ENCODE data around the gene ANKRD62.
"Not testable (repeated sequence)": the region's sequence is repeated elsewhere in the genome, so short reads cannot be mapped to it uniquely, and the experiment has no call there.

ANKRD62 gene

GRCh38 chr18:12059334-12060181 is 34.1 kb upstream of the ANKRD62 start:
- Mint-ChIP-seq H3K27ac (no peak overlapping the region), H3K36me3 (no peaks in the 10 kb centered on the region), H3K27me3 (no peaks in the 10 kb centered on the region), H3K4me3 (peak overlapping the region; percentile 45), H3K4me1 (peaks cover 2% of the 10 kb centered on the region), H3K9me3 (no peaks in the 10 kb centered on the region)
- ATAC-seq (ENCODE audit: low read depth) (peak; percentile 34), DNase-seq (ENCODE audit: low spot score in 2 of 2) (no peak)

DNA sequence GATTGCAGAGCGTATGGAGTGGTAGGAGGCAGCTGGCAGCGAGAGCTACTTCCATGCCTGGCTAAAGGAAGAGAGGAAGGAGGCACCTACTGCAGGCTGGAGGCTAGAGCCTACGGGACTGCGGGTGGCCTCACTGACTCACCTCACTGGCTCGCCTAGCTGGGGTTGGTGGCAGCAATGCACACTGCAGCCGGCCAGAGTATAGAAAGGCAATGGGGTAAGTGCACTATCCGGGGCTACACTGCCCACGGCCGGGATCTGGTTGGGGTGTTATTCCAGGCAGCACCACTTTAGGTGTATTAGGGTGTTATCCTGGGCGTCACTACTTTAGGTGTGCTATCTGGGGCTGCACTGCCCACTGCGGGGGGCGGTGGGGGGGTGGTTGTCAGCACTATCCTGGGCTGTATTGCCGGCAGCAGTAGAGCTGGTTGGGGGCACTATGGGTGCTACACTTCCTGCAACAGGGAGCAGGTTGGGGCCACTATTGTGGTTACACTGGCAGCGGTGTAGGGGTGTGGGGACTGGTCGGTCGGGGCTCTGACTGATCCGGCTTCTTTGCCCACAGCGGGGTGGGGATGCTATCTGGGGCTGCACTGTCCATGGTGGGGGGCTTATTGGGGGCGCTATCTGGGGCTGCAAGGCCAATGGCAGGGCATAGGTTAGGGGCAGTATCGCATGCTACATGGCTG is 33.3 kb upstream of the ANKRD62 start:
- ATAC-seq (ENCODE audit: low read depth) = no peak
- H3K4me3 Mint-ChIP-seq = peak overlapping the region; percentile 45
- H3K36me3 Mint-ChIP-seq = no peaks in the 10 kb centered on the region
- H3K9me3 Mint-ChIP-seq = no peaks in the 10 kb centered on the region
- no peaks in the 10 kb centered on the region for H3K27me3 Mint-ChIP-seq
- peaks cover 2% of the 10 kb centered on the region for H3K4me1 Mint-ChIP-seq
- DNase-seq (ENCODE audit: low spot score in 2 of 2) = no peak
- no peak overlapping the region for H3K27ac Mint-ChIP-seq

DNA sequence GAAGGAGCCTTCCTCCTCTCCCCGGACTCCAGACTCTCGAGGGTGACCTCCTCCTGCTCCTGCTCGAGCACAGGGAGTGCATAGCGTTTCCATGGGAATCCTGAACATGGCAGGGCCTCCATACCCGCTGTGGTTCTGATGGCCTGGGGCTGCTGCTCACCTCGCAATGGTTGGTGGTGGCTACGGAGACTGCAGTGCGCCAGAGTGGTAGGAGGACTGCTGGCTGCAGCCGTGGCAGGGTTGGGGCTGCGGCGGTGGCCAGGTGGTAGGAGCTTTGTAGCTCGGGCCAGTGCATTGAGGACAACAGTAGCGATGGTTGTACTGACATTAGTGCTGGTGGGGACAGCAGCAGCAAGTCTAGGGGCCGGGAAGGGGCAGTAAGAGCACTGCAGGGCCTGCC is 32.0 kb upstream of the ANKRD62 start:
- Mint-ChIP-seq H3K36me3 (no peaks in the 10 kb centered on the region), H3K27ac (no peak overlapping the region), H3K4me1 (peaks cover 4% of the 10 kb centered on the region), H3K27me3 (no peaks in the 10 kb centered on the region), H3K9me3 (no peaks in the 10 kb centered on the region), H3K4me3 (no peak overlapping the region)
- ATAC-seq (ENCODE audit: low read depth) (no peak), DNase-seq (ENCODE audit: low spot score in 2 of 2) (no peak)

GRCh38 chr18:12062974-12063373 is 30.7 kb upstream of the ANKRD62 start:
- no peak for ATAC-seq (ENCODE audit: low read depth)
- Mint-ChIP-seq H3K4me3 (no peak overlapping the region), H3K27ac (no peak overlapping the region), H3K36me3 (no peaks in the 10 kb centered on the region), H3K4me1 (peaks cover 4% of the 10 kb centered on the region), H3K27me3 (no peaks in the 10 kb centered on the region), H3K9me3 (no peaks in the 10 kb centered on the region)
- DNase-seq (ENCODE audit: low spot score in 2 of 2) = no peak

- H3K9me3 Mint-ChIP-seq = no peaks in the 10 kb centered on the region
- H3K4me1 Mint-ChIP-seq = peaks cover 4% of the 10 kb centered on the region
- H3K36me3 Mint-ChIP-seq = no peaks in the 10 kb centered on the region
- H3K27me3 Mint-ChIP-seq = peaks cover 2% of the 10 kb centered on the region
- DNase-seq (ENCODE audit: low spot score in 2 of 2) (no peak), ATAC-seq (ENCODE audit: low read depth) (no peak)
- H3K27ac Mint-ChIP-seq = no peak overlapping the region
- H3K4me3 Mint-ChIP-seq = no peak overlapping the region
Observed at GRCh38 chr18:12064086-12064763, 29.4 kb upstream of the ANKRD62 start.

DNA sequence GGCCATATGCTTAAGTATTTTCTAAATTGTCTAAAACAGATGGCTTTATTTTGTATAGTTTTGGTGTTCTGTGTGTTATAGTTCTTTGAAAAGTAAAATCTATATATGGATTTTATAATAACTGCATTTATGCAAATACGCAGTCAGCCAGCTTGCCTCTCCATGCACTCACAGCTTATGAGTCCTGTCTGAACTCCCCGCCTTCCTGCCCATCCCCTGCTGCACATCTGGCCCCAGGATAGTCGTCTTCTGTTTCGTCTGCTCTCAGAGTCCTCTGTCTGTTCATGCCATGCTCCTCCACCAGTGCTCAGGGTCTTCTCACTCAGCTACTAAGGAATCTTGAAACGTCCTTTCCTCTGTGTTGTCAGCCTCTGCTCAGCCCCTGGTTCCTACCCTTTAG is 28.2 kb upstream of the ANKRD62 start:
- H3K36me3 Mint-ChIP-seq = no peaks in the 10 kb centered on the region
- no peak overlapping the region for H3K27ac Mint-ChIP-seq
- H3K4me1 Mint-ChIP-seq = peaks cover 2% of the 10 kb centered on the region
- H3K27me3 Mint-ChIP-seq = peaks cover 2% of the 10 kb centered on the region
- DNase-seq (ENCODE audit: low spot score in 2 of 2) (no peak), ATAC-seq (ENCODE audit: low read depth) (no peak)
- no peaks in the 10 kb centered on the region for H3K9me3 Mint-ChIP-seq
- no peak overlapping the region for H3K4me3 Mint-ChIP-seq

- Mint-ChIP-seq H3K9me3 (no peaks in the 10 kb centered on the region), H3K27me3 (peaks cover 2% of the 10 kb centered on the region), H3K36me3 (no peaks in the 10 kb centered on the region), H3K27ac (no peak overlapping the region), H3K4me3 (no peak overlapping the region), H3K4me1 (peaks cover 2% of the 10 kb centered on the region)
- no peak for DNase-seq (ENCODE audit: low spot score in 2 of 2)
- no peak for ATAC-seq (ENCODE audit: low read depth)
Observed at GRCh38 chr18:12066910-12067511, 26.6 kb upstream of the ANKRD62 start.

GRCh38 chr18:12067671-12068070 is 26.0 kb upstream of the ANKRD62 start:
- Mint-ChIP-seq H3K4me3 (no peak overlapping the region), H3K9me3 (no peaks in the 10 kb centered on the region), H3K4me1 (peaks cover 2% of the 10 kb centered on the region), H3K27ac (no peak overlapping the region), H3K36me3 (no peaks in the 10 kb centered on the region), H3K27me3 (peaks cover 2% of the 10 kb centered on the region)
- no peak for ATAC-seq (ENCODE audit: low read depth)
- DNase-seq (ENCODE audit: low spot score in 2 of 2) = no peak

- not testable (repeated sequence) for H3K4me3 Mint-ChIP-seq; H3K36me3 Mint-ChIP-seq; H3K9me3 Mint-ChIP-seq; H3K27me3 Mint-ChIP-seq; DNase-seq (ENCODE audit: low spot score in 2 of 2); H3K4me1 Mint-ChIP-seq; H3K27ac Mint-ChIP-seq
- ATAC-seq (ENCODE audit: low read depth) = peak; percentile 59
Observed at GRCh38 chr18:12068316-12068949, 25.2 kb upstream of the ANKRD62 start.

- DNase-seq (ENCODE audit: low spot score in 2 of 2) (no peak), ATAC-seq (ENCODE audit: low read depth) (no peak)
- Mint-ChIP-seq H3K27me3 (peaks cover 2% of the 10 kb centered on the region), H3K4me1 (peaks cover 2% of the 10 kb centered on the region), H3K4me3 (no peak overlapping the region), H3K36me3 (no peaks in the 10 kb centered on the region), H3K27ac (no peak overlapping the region), H3K9me3 (no peaks in the 10 kb centered on the region)
Observed at GRCh38 chr18:12068950-12069320, 24.7 kb upstream of the ANKRD62 start.

DNA sequence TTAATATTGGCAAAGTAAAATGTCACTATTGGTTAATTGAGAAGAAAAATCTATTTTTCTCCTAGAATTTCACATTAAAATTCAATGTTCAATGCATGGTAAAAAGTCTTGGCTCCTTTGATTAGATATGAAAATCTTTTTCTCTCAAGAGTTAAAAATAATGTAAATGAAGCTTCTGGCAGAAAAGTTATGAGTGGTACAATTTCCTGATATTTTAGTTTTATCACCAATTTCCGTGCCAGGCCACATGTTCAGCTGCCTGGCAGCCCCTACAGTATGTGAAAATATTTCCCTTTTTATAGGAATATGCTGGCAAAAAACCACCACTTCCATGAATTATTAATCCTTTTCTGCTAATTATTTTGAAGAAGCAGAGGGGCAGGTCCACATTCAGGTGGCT is 22.6 kb upstream of the ANKRD62 start:
- not testable (repeated sequence) for DNase-seq (ENCODE audit: low spot score in 2 of 2); H3K4me3 Mint-ChIP-seq; H3K36me3 Mint-ChIP-seq; ATAC-seq (ENCODE audit: low read depth); H3K27ac Mint-ChIP-seq; H3K9me3 Mint-ChIP-seq; H3K4me1 Mint-ChIP-seq; H3K27me3 Mint-ChIP-seq

GRCh38 chr18:12072996-12073395 is 20.6 kb upstream of the ANKRD62 start:
- H3K36me3 Mint-ChIP-seq = no peaks in the 10 kb centered on the region
- ATAC-seq (ENCODE audit: low read depth) (no peak), DNase-seq (ENCODE audit: low spot score in 2 of 2) (no peak)
- H3K4me1 Mint-ChIP-seq = no peaks in the 10 kb centered on the region
- H3K9me3 Mint-ChIP-seq = no peaks in the 10 kb centered on the region
- H3K27me3 Mint-ChIP-seq = peaks cover 2% of the 10 kb centered on the region
- no peak overlapping the region for H3K4me3 Mint-ChIP-seq
- no peak overlapping the region for H3K27ac Mint-ChIP-seq

- Mint-ChIP-seq H3K4me3 (no peak overlapping the region), H3K27me3 (no peaks in the 10 kb centered on the region), H3K27ac (no peak overlapping the region), H3K36me3 (no peaks in the 10 kb centered on the region), H3K9me3 (no peaks in the 10 kb centered on the region), H3K4me1 (no peaks in the 10 kb centered on the region)
- ATAC-seq (ENCODE audit: low read depth) (no peak), DNase-seq (ENCODE audit: low spot score in 2 of 2) (no peak)
Observed at GRCh38 chr18:12074736-12075135, 18.9 kb upstream of the ANKRD62 start.

Measured in memory B cell (primary cell).